Embryonic facial prominence (tissue), 1 donor: ENCODE data around the gene RTP4.
"Not testable (repeated sequence)": the region's sequence is repeated elsewhere in the genome, so short reads cannot be mapped to it uniquely, and the experiment has no call there.

Experiments used
- DNase-seq: peaks from one replicate; pipeline ENCODE4 v3.0.0-alpha.2; 2016; ENCODE audit errors: extremely low spot score

The RTP4 gene

GRCh38 chr3:187369089-187369447 is 883 bp downstream of the RTP4 start:
- no peak for DNase-seq

GRCh38 chr3:187370051-187370450 is 1.9 kb downstream of the RTP4 start:
- DNase-seq: no peak

GRCh38 chr3:187375581-187375980 is 7.4 kb downstream of the RTP4 start:
- DNase-seq: no peak

GRCh38 chr3:187377842-187378241 is 9.7 kb downstream of the RTP4 start:
- no peak for DNase-seq

GRCh38 chr3:187382609-187383151 is 14.5 kb downstream of the RTP4 start:
- no peak for DNase-seq

- no peak for DNase-seq
These were observed 15.1 kb downstream of the RTP4 start for GRCh38 chr3:187383246-187383645.

GRCh38 chr3:187385296-187385695 is 17.1 kb downstream of the RTP4 start:
- DNase-seq: no peak

GRCh38 chr3:187396661-187397060 is 28.5 kb downstream of the RTP4 start:
- no peak for DNase-seq

GRCh38 chr3:187398955-187399354 is 30.8 kb downstream of the RTP4 start:
- no peak for DNase-seq

- DNase-seq: no peak
These were observed 32.6 kb downstream of the RTP4 start for GRCh38 chr3:187400756-187401155.

- no peak for DNase-seq
These were observed 33.7 kb downstream of the RTP4 start for GRCh38 chr3:187401856-187402255.

- DNase-seq: no peak
These were observed 35.6 kb downstream of the RTP4 start for GRCh38 chr3:187403768-187404288.

GRCh38 chr3:187406927-187407326 is 38.7 kb downstream of the RTP4 start:
- DNase-seq: no peak

- not testable (repeated sequence) for DNase-seq
These were observed 44.0 kb downstream of the RTP4 start for GRCh38 chr3:187411991-187412781.
